C4-2B (cell line): Measurements from ENCODE around the gene SHB.

Source experiments
- H3K27ac ChIP-seq: fragments of 450-650 bp; 2 replicates; pipeline ENCODE4 v1.5.1; 2017
- CTCF ChIP-seq: fragments of 450-650 bp; conservative IDR thresholded peaks from 2 replicates; pipeline ENCODE4 v1.5.1; 2017; ENCODE audit warnings: mild to moderate bottlenecking
- ZFX ChIP-seq: fragments of 450-650 bp; IDR thresholded peaks from 2 replicates; pipeline ENCODE4 v1.6.1; 2017

The SHB gene

GRCh38 chr9:38012767-38013450 lies 56.1 kb downstream of the SHB start:
- H3K27ac ChIP-seq, result no peak overlapping the region
- TF ChIP-seq CTCF (no peak), ZFX (no peak)

- H3K27ac ChIP-seq, result no peak overlapping the region
- no peak for TF ChIP-seq ZFX
- TF ChIP-seq CTCF, result no peak
These were observed 57.0 kb downstream of the SHB start for GRCh38 chr9:38011991-38012390.

DNA sequence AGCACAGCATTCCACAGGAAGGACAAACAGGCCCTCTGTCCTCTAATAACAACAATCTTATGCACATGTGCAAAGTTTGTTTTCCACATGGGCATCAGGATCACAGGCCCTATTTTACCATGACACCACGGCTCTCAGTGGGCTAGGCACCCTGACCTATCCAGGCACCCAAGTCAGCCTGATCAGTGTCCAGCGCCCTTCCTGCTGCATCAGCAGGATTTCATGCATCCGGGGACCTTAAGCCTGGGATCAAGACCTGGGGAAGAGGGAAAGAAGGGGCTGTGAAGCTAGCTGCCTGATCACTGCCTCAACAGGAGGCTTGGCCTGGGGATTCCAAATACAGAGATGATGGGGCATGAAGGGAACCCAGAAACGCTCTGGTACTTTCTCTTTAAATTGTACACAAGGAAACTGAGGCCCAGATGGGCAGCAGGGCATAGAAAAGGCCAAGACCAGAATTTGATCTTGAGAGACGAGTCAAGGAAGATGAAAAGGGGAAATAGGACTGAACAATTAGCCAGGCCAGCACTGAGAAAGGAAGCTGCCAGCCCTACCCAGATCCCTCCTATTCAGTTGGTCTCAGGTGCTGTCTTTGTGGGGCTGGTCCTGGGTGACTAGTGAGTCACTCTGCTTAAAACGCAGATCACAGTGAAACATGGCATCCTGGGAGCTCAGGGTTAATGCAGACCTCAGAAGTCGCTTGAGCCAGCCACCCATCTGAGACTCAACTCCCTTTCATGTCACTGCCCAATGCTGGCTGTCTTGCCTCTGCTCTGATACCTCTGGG lies 57.9 kb downstream of the SHB start:
- TF ChIP-seq CTCF (no peak), ZFX (no peak)
- H3K27ac ChIP-seq, result no peak overlapping the region

DNA sequence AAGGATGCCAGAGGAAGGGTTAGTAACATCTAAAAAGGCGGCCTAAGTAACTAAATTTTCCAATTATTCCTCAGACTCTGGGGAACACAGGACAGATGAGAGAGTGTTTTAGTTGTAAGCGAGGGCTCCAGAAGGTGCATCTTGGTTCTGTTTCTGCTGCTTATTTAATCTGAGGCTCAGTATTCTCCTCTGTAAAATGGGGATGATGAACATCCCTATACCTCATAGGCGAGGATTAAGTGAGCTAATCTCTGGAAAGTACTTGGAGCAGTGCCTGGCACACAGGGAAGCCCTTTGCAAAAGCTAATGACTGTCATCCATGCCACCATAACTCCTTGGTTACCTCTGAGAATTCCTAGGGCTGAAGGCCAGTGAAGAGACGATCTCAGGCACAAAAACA lies 59.0 kb downstream of the SHB start:
- no peak overlapping the region for H3K27ac ChIP-seq
- TF ChIP-seq ZFX, result no peak
- TF ChIP-seq CTCF, result no peak

GRCh38 chr9:38009035-38009501 lies 60.0 kb downstream of the SHB start:
- peak overlapping the region; percentile 49 for H3K27ac ChIP-seq

DNA sequence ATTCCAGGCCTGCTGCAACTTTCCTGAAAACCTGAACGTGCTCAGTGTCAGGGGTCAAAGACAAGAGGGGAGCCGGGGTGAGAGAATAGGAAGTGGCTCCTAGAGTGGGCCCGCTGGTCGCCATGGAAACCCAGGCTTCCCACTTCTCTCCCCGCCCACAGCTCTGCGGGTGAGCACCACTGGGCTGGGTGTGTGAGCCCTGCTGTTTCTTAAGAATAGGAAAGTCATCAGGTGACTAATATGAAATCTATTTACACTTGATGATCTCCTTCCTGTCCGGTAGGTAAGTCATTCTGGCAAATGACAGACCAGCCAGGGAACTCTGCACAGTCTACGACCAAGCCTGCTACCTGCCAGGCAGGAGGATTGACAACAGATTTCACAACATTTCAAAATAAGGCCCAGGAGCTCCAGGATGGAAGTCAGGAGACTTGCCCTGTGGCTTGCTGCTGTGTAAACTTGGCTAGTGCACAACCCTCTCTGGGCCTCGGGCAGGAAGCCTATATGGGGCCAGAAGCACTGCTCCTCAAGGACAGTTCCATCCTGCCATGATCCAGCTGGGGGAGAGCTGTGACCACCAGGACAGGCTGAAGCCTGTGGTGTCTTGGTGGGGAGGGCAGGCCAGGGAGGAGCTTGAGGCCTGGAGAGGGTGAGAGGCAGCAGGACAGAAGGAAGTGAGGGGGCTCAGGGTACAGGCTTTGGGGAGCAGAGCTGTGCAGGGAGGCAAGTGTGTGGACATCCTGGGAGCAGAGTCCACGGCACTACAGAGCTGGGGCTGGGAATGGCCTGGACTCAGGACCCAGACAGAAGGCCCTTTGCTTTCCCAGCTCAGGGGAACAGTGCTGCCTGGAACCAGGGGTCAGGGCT lies 60.6 kb downstream of the SHB start:
- TF ChIP-seq CTCF (no peak), ZFX (no peak)
- peak overlapping the region; percentile 49 for H3K27ac ChIP-seq

More at GRCh38 chr9:38009035-38009501, 60.0 kb downstream of the SHB start:
- TF ChIP-seq ZFX (no peak), CTCF (no peak)

DNA sequence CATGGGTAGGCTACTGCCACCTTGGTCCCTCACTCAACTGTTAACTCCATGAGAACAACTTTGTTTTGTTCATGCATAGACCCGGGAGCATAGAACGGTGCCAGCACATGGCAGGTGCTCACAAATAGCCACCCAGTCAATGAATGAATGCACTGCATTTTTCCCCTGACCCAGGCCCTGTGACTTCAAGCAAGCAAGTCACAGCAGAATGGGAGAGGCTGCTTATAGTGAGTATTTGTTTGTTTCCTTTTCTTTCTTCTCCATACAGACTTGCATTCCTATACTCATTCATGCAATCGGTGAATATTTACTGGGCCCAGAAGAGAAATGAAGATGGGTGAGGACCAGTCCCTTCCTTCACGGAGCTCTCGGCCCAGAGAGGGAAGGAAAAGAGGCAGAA lies 62.0 kb downstream of the SHB start:
- H3K27ac ChIP-seq, result no peak overlapping the region
- TF ChIP-seq CTCF (no peak), ZFX (no peak)
